GM12801 (cell line): Measurements from ENCODE around the gene SH3D19.

Experiments
- TF ChIP-seq, protein P1 (sequence below): IDR thresholded peaks from one replicate; pipeline ENCODE4 v1.5.1; 2011; ENCODE audit warnings: control low read depth; ENCODE audit not compliant: insufficient read length; ENCODE audit errors: extremely low read depth

SH3D19 gene

DNA sequence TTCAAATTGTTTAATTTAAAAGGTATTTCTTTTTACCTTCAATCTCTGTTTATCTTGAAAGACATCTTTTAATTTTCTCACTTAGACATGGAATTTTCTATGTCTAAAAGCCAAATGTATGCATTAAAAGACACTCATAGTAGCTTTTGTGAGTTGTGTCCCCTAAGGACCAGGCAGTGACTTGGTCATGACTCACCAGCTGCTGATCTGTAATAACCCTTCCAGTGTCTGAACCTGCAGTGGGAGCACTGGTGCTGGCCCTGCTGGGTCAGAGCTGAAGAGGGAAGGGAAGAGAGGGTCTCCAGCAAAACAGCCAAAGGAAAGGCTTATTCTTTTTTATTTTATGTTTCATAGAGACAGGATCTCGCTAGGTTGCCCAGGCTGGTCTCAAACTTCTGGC lies 31.1 kb upstream of the SH3D19 start:
- TF ChIP-seq, protein P1, sequence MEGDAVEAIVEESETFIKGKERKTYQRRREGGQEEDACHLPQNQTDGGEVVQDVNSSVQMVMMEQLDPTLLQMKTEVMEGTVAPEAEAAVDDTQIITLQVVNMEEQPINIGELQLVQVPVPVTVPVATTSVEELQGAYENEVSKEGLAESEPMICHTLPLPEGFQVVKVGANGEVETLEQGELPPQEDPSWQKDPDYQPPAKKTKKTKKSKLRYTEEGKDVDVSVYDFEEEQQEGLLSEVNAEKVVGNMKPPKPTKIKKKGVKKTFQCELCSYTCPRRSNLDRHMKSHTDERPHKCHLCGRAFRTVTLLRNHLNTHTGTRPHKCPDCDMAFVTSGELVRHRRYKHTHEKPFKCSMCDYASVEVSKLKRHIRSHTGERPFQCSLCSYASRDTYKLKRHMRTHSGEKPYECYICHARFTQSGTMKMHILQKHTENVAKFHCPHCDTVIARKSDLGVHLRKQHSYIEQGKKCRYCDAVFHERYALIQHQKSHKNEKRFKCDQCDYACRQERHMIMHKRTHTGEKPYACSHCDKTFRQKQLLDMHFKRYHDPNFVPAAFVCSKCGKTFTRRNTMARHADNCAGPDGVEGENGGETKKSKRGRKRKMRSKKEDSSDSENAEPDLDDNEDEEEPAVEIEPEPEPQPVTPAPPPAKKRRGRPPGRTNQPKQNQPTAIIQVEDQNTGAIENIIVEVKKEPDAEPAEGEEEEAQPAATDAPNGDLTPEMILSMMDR, result no peak

DNA sequence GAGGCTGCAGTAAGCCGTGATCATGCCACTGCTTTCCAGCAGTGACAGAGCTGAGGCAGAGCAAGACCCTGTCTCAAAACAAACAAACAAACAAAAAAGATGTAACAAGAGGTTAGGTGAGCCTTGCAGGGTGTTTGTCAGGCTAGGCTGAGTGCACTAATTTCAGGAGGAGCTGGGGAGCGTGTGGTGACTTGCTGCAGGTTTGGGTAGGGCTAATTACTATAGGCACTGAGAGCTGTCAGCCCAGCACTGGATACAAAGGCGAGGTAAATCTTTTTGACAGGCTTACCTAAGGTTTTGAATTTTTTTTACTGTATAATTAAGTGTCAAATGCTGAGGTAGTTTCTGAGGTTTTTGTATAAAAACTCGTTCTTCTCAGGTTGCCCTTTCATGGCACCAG lies 29.8 kb upstream of the SH3D19 start:
- TF ChIP-seq, protein P1, result no peak

DNA sequence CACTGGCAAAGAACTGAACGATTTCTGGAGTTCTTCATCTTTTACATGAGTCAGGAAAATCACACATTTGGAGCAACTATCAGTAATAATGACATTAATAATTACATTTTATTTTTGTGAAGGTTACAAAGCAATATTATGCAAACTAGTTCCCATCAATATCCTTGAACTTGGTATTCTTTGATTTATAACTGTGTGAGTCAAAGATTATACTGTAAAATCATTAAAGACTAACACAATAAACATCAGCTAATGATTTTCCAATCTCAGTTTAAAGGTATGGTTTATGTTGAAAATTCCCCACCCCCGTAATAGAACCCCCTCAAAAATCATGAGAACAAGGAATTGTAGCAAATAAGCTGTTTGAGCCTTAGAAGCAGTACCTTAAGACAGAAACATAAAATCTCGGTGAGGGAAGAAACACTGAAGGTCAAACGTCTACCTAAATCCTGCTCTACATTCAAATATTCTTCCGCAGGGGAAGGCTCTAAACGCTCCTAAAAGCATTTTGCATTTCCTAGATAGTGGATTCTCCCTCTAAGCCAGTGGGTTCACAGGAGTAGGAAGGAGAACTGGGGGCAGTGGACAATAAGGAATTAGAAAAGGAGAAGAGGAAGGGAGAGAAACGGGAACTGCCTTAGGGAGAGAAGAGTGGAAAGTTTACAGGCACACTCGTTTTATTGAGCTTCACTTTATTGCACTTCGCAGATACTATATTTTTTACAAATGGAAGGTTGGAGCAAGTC lies 22.3 kb upstream of the SH3D19 start:
- TF ChIP-seq, protein P1, result no peak

DNA sequence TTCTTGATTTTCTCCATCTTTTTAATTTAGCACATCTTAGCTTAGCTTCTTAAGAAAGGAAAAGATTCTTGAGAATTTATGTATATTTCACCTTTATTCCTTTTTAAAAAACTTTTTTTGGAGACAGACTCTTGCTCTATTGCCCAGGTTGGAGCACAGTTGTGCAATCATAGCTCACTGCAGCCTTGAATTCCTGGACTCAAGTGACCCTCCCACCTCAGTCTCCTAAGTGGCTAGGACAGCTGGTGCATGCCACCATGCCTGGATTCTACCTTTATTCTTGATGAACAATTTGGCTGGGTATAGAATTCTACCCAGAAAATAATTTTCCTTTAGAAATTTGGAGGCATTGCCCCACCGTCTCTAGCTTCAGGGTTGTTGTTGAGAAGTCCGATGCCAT lies 19.5 kb upstream of the SH3D19 start:
- TF ChIP-seq, protein P1, result no peak

DNA sequence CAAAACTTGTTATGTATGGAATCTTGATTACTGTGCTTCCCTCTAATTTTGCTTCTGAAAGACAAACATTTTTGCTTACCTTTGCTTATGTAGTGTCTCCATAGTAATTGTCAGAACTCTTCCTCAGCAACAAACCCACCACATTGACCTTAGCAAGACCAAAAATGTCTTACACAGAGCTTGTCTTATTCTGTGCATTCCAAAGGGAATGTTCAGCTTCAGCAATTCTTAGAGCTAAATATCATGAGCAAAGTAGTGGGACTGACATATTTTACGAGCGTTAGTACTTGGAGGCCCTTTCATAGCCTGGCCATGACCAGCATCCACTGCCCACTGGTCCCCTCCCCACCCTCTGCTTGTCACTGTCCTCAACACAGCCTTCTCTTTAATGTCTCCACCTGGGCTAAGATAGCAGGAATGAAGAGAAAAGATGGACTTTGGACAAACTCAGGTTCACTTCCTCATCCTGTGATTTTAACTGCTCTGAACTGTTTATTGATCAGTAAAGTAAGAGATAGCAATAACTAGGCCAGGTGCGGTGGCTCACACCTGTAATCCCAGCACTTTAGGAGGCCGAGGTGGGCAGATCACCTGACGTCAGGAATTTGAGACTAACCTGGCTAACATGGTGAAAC lies 15.5 kb upstream of the SH3D19 start:
- TF ChIP-seq, protein P1, result no peak

DNA sequence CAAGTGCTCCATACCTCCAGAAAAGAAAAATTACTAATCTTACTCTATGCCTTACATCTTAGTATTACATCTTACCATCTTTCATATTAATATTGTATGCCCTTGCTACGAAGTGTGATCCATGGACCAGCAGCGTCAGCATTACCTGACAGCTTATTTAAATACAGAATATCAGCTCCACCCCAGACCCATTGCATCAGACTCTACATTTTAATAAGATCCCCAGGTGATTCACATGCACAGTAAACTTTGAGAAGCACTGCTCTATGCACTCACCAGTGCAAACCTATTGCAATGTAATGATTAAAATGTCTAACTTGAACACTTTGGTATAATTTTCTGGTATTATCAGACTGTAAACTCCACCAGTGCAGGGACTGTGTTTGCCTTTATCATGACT lies 14.1 kb upstream of the SH3D19 start:
- TF ChIP-seq, protein P1, result no peak

DNA sequence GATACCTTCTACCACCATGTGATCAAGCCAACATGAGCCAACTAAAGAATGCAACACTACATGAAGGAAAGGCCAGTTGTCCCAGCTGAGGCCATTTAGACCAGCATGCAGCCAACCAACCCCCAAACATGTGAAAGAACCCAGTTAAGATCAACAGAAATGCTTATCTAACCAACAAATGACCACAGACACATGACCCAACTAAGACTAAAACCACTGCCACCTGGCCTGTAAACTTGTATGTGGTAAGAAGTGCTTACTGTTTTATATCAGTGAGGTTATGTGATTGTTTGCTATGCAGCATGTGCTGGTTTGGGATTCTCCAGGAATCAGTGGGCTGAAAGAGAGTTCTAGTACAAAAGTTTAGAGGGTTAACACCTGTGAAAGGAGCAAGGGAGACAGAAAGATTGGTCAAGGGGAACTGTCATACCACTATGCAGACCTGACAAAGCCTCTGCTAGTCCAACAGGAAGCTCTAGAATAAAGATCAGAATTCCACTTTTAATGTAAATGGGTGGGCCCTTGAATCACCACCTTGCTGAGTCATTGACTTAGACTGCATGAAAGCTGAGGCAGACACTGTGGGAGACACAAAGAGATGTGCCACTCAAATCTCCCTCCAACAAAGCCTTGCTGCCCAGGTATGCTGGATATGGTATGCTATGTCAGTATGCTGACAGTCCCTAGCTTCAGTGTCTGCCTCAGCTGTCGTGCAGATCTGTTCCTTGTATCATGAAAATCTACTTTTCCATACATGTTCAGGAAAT lies 6.1 kb upstream of the SH3D19 start:
- TF ChIP-seq, protein P1, result no peak
